Measurements from ENCODE around the gene MERTK. TPM values are rescaled to one million over a fixed set of nuclear protein-coding genes. Genes with fewer than 3 reads are reported as not detected.

The MERTK gene
- polyA plus RNA-seq, 1 of the 3 experiments (the other 2 are of a cell fraction) = 9.6 TPM

DNA sequence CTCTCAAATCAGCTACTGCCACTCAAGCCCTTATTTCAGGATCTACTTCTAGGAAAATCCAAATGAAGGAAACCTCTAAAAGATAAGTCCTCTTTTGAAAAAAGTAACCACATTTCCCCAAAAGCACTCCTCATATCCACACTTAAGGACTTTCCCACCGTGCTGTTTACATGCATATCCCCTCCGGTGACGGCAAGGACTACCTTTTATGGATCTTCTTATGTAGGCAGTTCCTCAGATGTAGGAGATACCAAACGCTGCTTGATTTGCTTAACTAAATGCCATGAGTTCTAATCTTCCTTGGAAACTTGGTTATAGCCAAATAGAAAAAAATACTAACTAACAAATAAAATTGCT lies 149.8 kb downstream of the MERTK start:
- WGBS (ENCODE audit: low lambda C conversion rate) = 70% methylated on average over 4 of the region's 4 CpGs
- H3K79me2 ChIP-seq (ENCODE audit: insufficient read depth) = no peaks in the 10 kb centered on the region
- POLR2A ChIA-PET = no interaction called here

GRCh38 chr2:112048887-112049286 lies 150.5 kb downstream of the MERTK start:
- no peak overlapping the region for H3K27ac ChIP-seq (ENCODE audit: low read depth in 2 of 2, low read length in 1 of 2)
- no peaks in the 10 kb centered on the region for H4K20me1 ChIP-seq (ENCODE audit: insufficient read depth)
- H3K4me1 ChIP-seq (ENCODE audit: control insufficient read depth in 1 of 2, insufficient read depth in 2 of 2, low read depth in 1 of 2, low read length in 1 of 2) = peaks cover 5 to 8% of the 10 kb centered on the region in 2 experiments; a peak in 2 of 4 replicates
- H3K27me3 ChIP-seq (ENCODE audit: insufficient read depth) = no peaks in the 10 kb centered on the region
- peak; percentile 42 for DNase-seq
- no peaks in the 10 kb centered on the region for H3K9me2 ChIP-seq
- H3K4me2 ChIP-seq = no peak overlapping the region
- peaks cover 8% of the 10 kb centered on the region; the same call in 1 of the 2 replicates for H3K9me3 ChIP-seq
- no peak overlapping the region for H2AFZ ChIP-seq (ENCODE audit: low read depth)
- H3K36me3 ChIP-seq (replicated peaks in 1 of 2; ENCODE audit: control insufficient read depth in 1 of 2, insufficient read depth in 2 of 2, low read length in 1 of 2) = no peaks in the 10 kb centered on the region
- 34% methylated on average over 3 of the region's 3 CpGs for WGBS (ENCODE audit: low lambda C conversion rate)
- no peaks in the 10 kb centered on the region for H3K79me2 ChIP-seq (ENCODE audit: insufficient read depth)
- ChIA-PET POLR2A (no interaction called here), CTCF (interaction anchor here (0.7 to 10.1 kb wide), 10 partner anchors 18 to 165 kb away, joined by 3 to 215 read pairs (median 3); partner anchors contain the start of genes ANAPC1 and MERTK)
- H3F3A ChIP-seq (replicated peaks; ENCODE audit: insufficient read depth) = peaks cover 6% of the 10 kb centered on the region
- H3K4me3 ChIP-seq (ENCODE audit: low read depth in 2 of 2, low read length in 1 of 2) = peak overlapping the region in 1 of 2 experiments; percentile 29; a peak in 1 of 4 replicates
- no peak overlapping the region for H3K9ac ChIP-seq
- TF ChIP-seq SMC3 (IDR thresholded peaks at IDR 0.05; ENCODE audit: low read depth, low read length) = peak; percentile 74
- TF ChIP-seq RXRA (IDR thresholded peaks at IDR 0.05; ENCODE audit: borderline replicate concordance, low read depth) = no peak
- TF ChIP-seq RAD21 (IDR thresholded peaks at IDR 0.05; ENCODE audit: low read length) = peak; percentile 89
- TF ChIP-seq CTCF (IDR thresholded peaks at IDR 0.05) = peak; percentile 82
- TF ChIP-seq PBX3 (IDR thresholded peaks at IDR 0.05) = no peak

More for the DNA sequence above, 149.8 kb downstream of the MERTK start:
- CTCF ChIA-PET = interaction anchor here (0.6 to 10.1 kb wide), 17 partner anchors 19 to 535 kb away, joined by 3 to 215 read pairs (median 4); partner anchors contain the start of genes ANAPC1 and MERTK
- Histone ChIP-seq H3K36me3 (replicated peaks in 1 of 2; ENCODE audit: control insufficient read depth in 1 of 2, insufficient read depth in 2 of 2, low read length in 1 of 2) (no peaks in the 10 kb centered on the region), H3K27ac (ENCODE audit: low read depth in 2 of 2, low read length in 1 of 2) (no peak overlapping the region), H3F3A (replicated peaks; ENCODE audit: insufficient read depth) (no peaks in the 10 kb centered on the region), H3K27me3 (ENCODE audit: insufficient read depth) (no peaks in the 10 kb centered on the region), H3K9me2 (no peaks in the 10 kb centered on the region), H4K20me1 (ENCODE audit: insufficient read depth) (no peaks in the 10 kb centered on the region), H3K9ac (no peak overlapping the region), H3K4me2 (no peak overlapping the region), H3K9me3 (peaks cover 8% of the 10 kb centered on the region; the same call in 1 of the 2 replicates), H3K4me1 (ENCODE audit: control insufficient read depth in 1 of 2, insufficient read depth in 2 of 2, low read depth in 1 of 2, low read length in 1 of 2) (peaks cover 0 to 2% of the 10 kb centered on the region in 2 experiments; a peak in 1 of 4 replicates), H2AFZ (ENCODE audit: low read depth) (no peak overlapping the region), H3K4me3 (ENCODE audit: low read depth in 2 of 2, low read length in 1 of 2) (no peak overlapping the region)
- TF ChIP-seq CHD2 (IDR thresholded peaks at IDR 0.05; ENCODE audit: low read length, partially characterized antibody) (no peak), POLR2AphosphoS5 (IDR thresholded peaks at IDR 0.05; ENCODE audit: low read depth, low read length) (no peak), JUND (IDR thresholded peaks at IDR 0.05) (no peak), ZBTB33 (IDR thresholded peaks at IDR 0.05; ENCODE audit: borderline replicate concordance, low read depth) (no peak), RCOR1 (IDR thresholded peaks at IDR 0.05; ENCODE audit: low read length) (no peak), NFIC (IDR thresholded peaks at IDR 0.05; ENCODE audit: borderline replicate concordance) (no peak), MAX (IDR thresholded peaks at IDR 0.05; ENCODE audit: low read depth) (no peak)
- DNase-seq = no peak

Data from SK-N-SH (cell line).